Esophagus squamous epithelium (tissue), 5 donors: Measurements from ENCODE around the gene MCC. TPM values are rescaled to one million over a fixed set of nuclear protein-coding genes. Genes with fewer than 3 reads are reported as not detected.

Experiments
- DNase-seq: peaks from one replicate; lab custom pipeline; 2025; lab: John Stamatoyannopoulos, UW
- H3K27ac ChIP-seq, 4 donors: fragments of 200-600 bp; sonication (generic); one replicate each; pipeline ENCODE4 v1.5.1; 2016 to 2019; ENCODE audit warnings: mild to moderate bottlenecking in 1 of 4
- H3K27me3 ChIP-seq, 4 donors: fragments of 200-600 bp; sonication (generic); 1 replicate in 3 of 4; 2 replicates in 1 of 4; pipeline versions ENCODE4 v1.5.1 to v1.6.0; 2017 to 2021; ENCODE audit warnings: antibody characterized with exemption in 1 of 4
- H3K36me3 ChIP-seq, 3 donors: fragments of 200-600 bp; sonication (generic); one replicate each; pipeline ENCODE4 v1.5.1; 2016 to 2019
- H3K4me1 ChIP-seq, 3 donors: fragments of 200-600 bp; sonication (generic); one replicate each; pipeline ENCODE4 v1.5.1; 2017 to 2019
- H3K4me3 ChIP-seq, 4 donors: fragments of 200-600 bp; sonication (generic); 1 replicate in 3 of 4; 2 replicates in 1 of 4; pipeline ENCODE4 v1.5.1; 2016 to 2019; ENCODE audit warnings: mild to moderate bottlenecking in 2 of 4, moderate library complexity in 1 of 4
- H3K9me3 ChIP-seq, 3 donors: fragments of 200-600 bp; sonication (generic); one replicate each; pipeline ENCODE4 v1.5.1; 2016 to 2019
- POLR2A ChIP-seq, 4 donors: fragments of 450-650 bp; IDR thresholded peaks; one replicate each; pipeline ENCODE4 v1.6.1; 2017; ENCODE audit warnings: antibody characterized with exemption in 4 of 4, mild to moderate bottlenecking in 4 of 4, moderate library complexity in 3 of 4
- WGBS, 2 donors: methylation state at CpG; one replicate each; pipeline ENCODE4 v1.1.5; 2018; 5-methylcytosine and 5-hydroxymethylcytosine counted together
- intact Hi-C: fragments of 100-400 bp; cut with DNase I; formaldehyde crosslinking; loops from one replicate; pipeline ENCODE4 v1.15.0; 2022
- total RNA-seq, 4 donors: library from RNA; depleted of rRNA; stranded (reverse); fragments of >200 nt; gene quantifications; one replicate each; pipeline ENCODE4 v1.1.0, GENCODE V29; 2016
- TF ChIP-seq, protein P1 (sequence below), 6 experiments: fragments of 450-650 bp in 4 of 6; fragments of 200-600 bp in 2 of 6; sonication (generic) in 2 of 6; IDR thresholded peaks; one replicate each; pipeline ENCODE4 v1.5.1; 2016 to 2019; ENCODE audit warnings: antibody characterized with exemption in 6 of 6, mild to moderate bottlenecking in 4 of 6, moderate library complexity in 4 of 6
- donor health status: DM: yes; HTN: yes; CAD: no.

The MCC gene
- total RNA-seq, 4 donors from 2014 or later: 41.6 to 45.4 (median 43.4) TPM

DNA sequence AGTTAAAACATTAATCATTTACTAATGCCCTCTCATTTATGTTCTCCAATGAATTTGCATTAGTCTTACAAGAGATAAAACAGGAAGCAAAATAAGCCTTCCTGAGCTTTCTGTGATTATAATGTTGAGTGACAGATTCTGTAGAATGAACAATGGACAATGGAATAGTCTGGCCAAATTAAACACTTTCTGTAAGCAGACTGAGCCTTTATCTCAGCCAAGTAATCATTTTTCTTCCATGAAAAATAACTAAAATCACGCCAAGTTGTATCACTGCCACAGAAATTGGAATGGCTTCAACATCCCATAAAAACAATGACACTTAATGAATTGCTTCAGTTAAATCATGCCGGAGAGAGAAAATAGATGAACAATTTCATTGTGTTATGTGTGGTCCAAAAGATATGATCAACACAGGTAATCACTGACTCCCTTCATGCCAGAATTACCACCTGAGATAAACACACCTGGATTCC is 116.5 kb downstream of the MCC start:
- Histone ChIP-seq H3K4me1 (peaks cover 0 to 13% (median 0%) of the 10 kb centered on the region in 3 donors), H3K27me3 (no peaks in the 10 kb centered on the region), H3K9me3 (no peaks in the 10 kb centered on the region), H3K4me3 (no peak overlapping the region), H3K27ac (no peak overlapping the region), H3K36me3 (no peaks in the 10 kb centered on the region)
- intact Hi-C loops: no loop called here
- 16 to 17% methylated on average over 2 of the region's 2 CpGs for WGBS, 2 donors
- no peak for DNase-seq
- no peak for TF ChIP-seq POLR2A (IDR thresholded peaks at IDR 0.05)

DNA sequence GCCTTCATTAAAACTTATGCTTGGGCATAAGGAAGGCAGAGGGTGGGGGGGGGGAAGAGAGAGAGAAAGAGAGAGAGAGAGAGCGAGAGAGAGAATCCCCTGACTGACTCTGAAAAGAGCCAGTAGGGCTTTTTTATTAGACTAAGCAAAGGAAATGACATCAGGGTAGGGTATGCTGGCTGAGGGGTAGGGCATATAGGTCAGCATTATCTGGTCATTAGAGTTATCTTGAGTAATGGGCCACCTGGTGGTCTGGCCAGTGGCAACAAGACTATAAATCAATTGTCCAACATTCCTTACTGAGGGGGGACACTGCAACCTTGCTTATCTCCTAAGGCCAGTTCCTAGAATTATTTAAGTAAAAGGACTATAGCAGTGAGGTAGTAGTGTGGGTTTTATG is 120.7 kb downstream of the MCC start:
- Histone ChIP-seq H3K4me3 (no peak overlapping the region), H3K27ac (no peak overlapping the region), H3K9me3 (peaks cover 0 to 14% (median 13%) of the 10 kb centered on the region in 3 donors), H3K4me1 (peaks cover 0 to 13% (median 0%) of the 10 kb centered on the region in 3 donors), H3K27me3 (no peaks in the 10 kb centered on the region), H3K36me3 (peaks cover 0 to 7% (median 0%) of the 10 kb centered on the region in 3 donors)
- WGBS, 2 donors: 40 to 100% methylated on average over 1 of the region's 1 CpG
- DNase-seq: no peak
- no peak for TF ChIP-seq POLR2A (IDR thresholded peaks at IDR 0.05)
- TF ChIP-seq, protein P1, sequence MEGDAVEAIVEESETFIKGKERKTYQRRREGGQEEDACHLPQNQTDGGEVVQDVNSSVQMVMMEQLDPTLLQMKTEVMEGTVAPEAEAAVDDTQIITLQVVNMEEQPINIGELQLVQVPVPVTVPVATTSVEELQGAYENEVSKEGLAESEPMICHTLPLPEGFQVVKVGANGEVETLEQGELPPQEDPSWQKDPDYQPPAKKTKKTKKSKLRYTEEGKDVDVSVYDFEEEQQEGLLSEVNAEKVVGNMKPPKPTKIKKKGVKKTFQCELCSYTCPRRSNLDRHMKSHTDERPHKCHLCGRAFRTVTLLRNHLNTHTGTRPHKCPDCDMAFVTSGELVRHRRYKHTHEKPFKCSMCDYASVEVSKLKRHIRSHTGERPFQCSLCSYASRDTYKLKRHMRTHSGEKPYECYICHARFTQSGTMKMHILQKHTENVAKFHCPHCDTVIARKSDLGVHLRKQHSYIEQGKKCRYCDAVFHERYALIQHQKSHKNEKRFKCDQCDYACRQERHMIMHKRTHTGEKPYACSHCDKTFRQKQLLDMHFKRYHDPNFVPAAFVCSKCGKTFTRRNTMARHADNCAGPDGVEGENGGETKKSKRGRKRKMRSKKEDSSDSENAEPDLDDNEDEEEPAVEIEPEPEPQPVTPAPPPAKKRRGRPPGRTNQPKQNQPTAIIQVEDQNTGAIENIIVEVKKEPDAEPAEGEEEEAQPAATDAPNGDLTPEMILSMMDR (IDR thresholded peaks at IDR 0.05): no peak
- intact Hi-C loops: no loop called here

- WGBS, 2 donors: 85 to 100% methylated on average over 1 of the region's 1 CpG
- H3K36me3 ChIP-seq: peaks cover 0 to 7% (median 0%) of the 10 kb centered on the region in 3 donors
- no peak for DNase-seq
- H3K4me3 ChIP-seq: no peak overlapping the region
- no peaks in the 10 kb centered on the region for H3K4me1 ChIP-seq
- intact Hi-C loops: no loop called here
- H3K27ac ChIP-seq: no peak overlapping the region
- peaks cover 0 to 14% (median 13%) of the 10 kb centered on the region in 3 donors for H3K9me3 ChIP-seq
- no peak for TF ChIP-seq POLR2A (IDR thresholded peaks at IDR 0.05)
- no peaks in the 10 kb centered on the region for H3K27me3 ChIP-seq
Measured at GRCh38 chr5:113364466-113364865, 123.8 kb downstream of the MCC start.

DNA sequence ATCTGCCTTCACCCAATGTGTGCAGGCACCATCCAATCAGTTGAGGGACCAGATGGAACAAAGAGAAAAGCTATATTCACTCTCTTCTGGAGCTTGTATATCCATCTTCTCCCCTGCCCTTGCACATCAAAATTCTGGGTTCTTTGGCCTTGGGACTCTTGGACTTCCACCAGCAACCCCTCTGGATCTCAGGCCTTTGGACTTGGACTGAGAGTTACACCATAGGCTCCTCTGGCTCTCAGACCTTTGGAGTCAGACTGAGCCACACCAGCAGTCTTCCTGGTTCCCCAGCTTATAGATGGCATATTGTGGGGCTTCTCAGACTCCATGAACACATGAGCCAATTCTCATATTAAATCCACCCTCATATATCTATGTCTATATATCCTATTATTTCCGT is 126.6 kb downstream of the MCC start:
- H3K4me1 ChIP-seq: no peaks in the 10 kb centered on the region
- no peak for TF ChIP-seq POLR2A (IDR thresholded peaks at IDR 0.05)
- TF ChIP-seq, protein P1 (IDR thresholded peaks at IDR 0.05): no peak
- H3K9me3 ChIP-seq: peaks cover 0 to 14% (median 13%) of the 10 kb centered on the region in 3 donors
- peaks cover 0 to 7% (median 0%) of the 10 kb centered on the region in 3 donors for H3K36me3 ChIP-seq
- H3K27me3 ChIP-seq: no peaks in the 10 kb centered on the region
- WGBS, 2 donors: 86 to 96% methylated on average over 1 of the region's 1 CpG
- intact Hi-C loops: no loop called here
- H3K4me3 ChIP-seq: no peak overlapping the region
- H3K27ac ChIP-seq: no peak overlapping the region
- no peak for DNase-seq

DNA sequence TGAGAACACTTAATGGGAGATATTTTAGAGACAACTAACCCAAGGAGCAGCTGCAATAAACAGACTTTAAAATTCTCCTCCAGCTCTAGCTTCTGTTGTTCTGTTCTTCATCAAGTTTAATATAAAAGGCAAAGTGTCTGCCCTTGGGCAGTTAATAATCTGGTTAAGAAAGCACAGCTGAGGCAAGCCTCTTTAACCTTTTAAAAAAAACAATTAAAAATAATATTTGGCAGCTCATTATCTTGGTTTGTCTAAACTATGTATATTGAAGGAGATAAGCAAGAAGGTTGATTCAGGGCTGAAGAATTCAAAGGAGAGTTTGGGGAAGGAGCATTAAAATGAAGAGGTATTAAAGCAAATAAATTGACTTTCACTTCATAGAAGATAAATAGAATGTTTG is 128.8 kb downstream of the MCC start:
- Histone ChIP-seq H3K27ac (no peak overlapping the region), H3K36me3 (peaks cover 0 to 1% (median 0%) of the 10 kb centered on the region in 3 donors), H3K27me3 (no peaks in the 10 kb centered on the region), H3K4me1 (no peaks in the 10 kb centered on the region), H3K4me3 (no peak overlapping the region), H3K9me3 (peaks cover 0 to 3% (median 1%) of the 10 kb centered on the region in 3 donors)
- TF ChIP-seq, protein P1 (IDR thresholded peaks at IDR 0.05): no peak
- TF ChIP-seq POLR2A (IDR thresholded peaks at IDR 0.05): no peak
- intact Hi-C loops: no loop called here
- no peak for DNase-seq

GRCh38 chr5:113358696-113359095 is 129.6 kb downstream of the MCC start:
- 79 to 83% methylated on average over 3 of the region's 3 CpGs for WGBS, 2 donors
- H3K4me3 ChIP-seq: no peak overlapping the region
- intact Hi-C loops: no loop called here
- H3K4me1 ChIP-seq: no peaks in the 10 kb centered on the region
- no peaks in the 10 kb centered on the region for H3K36me3 ChIP-seq
- H3K9me3 ChIP-seq: no peaks in the 10 kb centered on the region
- TF ChIP-seq, protein P1 (IDR thresholded peaks at IDR 0.05): no peak
- no peak for TF ChIP-seq POLR2A (IDR thresholded peaks at IDR 0.05)
- H3K27ac ChIP-seq: no peak overlapping the region
- H3K27me3 ChIP-seq: no peaks in the 10 kb centered on the region
- DNase-seq: no peak
